Measurements from ENCODE around the gene SELL. TPM values are rescaled to one million over a fixed set of nuclear protein-coding genes. Genes with fewer than 3 reads are reported as not detected.

The SELL gene
- total and polyA plus RNA-seq, 2 of the 8 experiments (the other 6 are each of a cell fraction or from before 2014, with no cell fraction given): not detected

DNA sequence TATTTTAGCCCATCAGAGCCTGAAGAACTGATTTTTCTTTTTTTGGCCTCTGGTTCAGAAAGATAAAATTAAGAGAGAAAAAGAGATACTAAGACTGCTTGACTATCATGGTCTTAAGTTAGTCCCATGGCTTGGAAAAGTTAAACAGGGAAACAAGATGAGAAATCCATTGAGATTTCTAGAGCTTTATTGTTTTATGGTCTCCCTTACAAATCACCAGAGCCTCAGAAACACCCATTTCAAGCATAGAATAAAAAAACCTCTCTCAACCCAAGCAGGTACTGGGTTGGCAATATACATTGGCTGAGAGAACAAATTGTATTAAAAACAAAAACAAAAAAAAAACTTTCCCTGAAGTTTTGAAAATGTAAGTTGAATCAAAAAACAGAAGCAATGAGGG is 18.6 kb upstream of the SELL start:
- no peaks in the 10 kb centered on the region for H3K27me3 ChIP-seq (replicated peaks in 1 of 4; ENCODE audit: control insufficient read depth in 3 of 4, extremely low read depth in 1 of 4, insufficient read depth in 3 of 4, low read length in 3 of 4)
- DNase-seq (ENCODE audit: low read depth in 1 of 2, low spot score in 2 of 2) (no peak), FAIRE-seq (no peak)
- H3K27ac ChIP-seq (ENCODE audit: low read depth, low read length): no peak overlapping the region
- TF ChIP-seq MAX (IDR thresholded peaks at IDR 0.05) (no peak), GABPA (IDR thresholded peaks at IDR 0.05; ENCODE audit: borderline replicate concordance, insufficient read depth, low read length) (no peak), BRCA1 (IDR thresholded peaks at IDR 0.05; ENCODE audit: low read depth, low read length) (no peak), SIX5 (IDR thresholded peaks at IDR 0.05; ENCODE audit: low read depth, low read length) (no peak), BACH1 (IDR thresholded peaks at IDR 0.05; ENCODE audit: low read length) (no peak), ZNF274 (IDR thresholded peaks at IDR 0.05; ENCODE audit: borderline replicate concordance, extremely low read depth, low read length) (no peak), RFX5 (IDR thresholded peaks at IDR 0.05; ENCODE audit: borderline replicate concordance, low read depth, low read length) (no peak), RXRA (IDR thresholded peaks at IDR 0.05; ENCODE audit: insufficient read depth, low read depth, low read length) (no peak), CEBPB (IDR thresholded peaks at IDR 0.05; ENCODE audit: low read depth, low read length) (no peak), NRF1 (IDR thresholded peaks at IDR 0.05; ENCODE audit: low read depth, low read length) (no peak), POLR2A (IDR thresholded peaks at IDR 0.05; ENCODE audit: control extremely low read depth in 1 of 2, low read depth in 2 of 2, low read length in 2 of 2) (no peak), CREB1 (IDR thresholded peaks at IDR 0.05) (no peak)
- no peak overlapping the region for H3K56ac ChIP-seq (replicated peaks; ENCODE audit: insufficient read length, low read depth, low read length)
- H4K91ac ChIP-seq (replicated peaks; ENCODE audit: insufficient read length, low read length): no peak overlapping the region
- H2AK5ac ChIP-seq (ENCODE audit: low read depth, low read length): no peak overlapping the region
- H3K36me3 ChIP-seq (ENCODE audit: control insufficient read depth in 2 of 4, insufficient read depth in 4 of 4, low read length in 3 of 4): no peaks in the 10 kb centered on the region
- POLR2A ChIA-PET (ENCODE audit: partially characterized antibody): no interaction called here
- H2BK20ac ChIP-seq (ENCODE audit: low read length): no peak overlapping the region
- no peaks in the 10 kb centered on the region for H3K23me2 ChIP-seq (ENCODE audit: low read depth, low read length)
- no peak overlapping the region for H2BK120ac ChIP-seq (replicated peaks; ENCODE audit: low read depth, low read length)
- H2BK12ac ChIP-seq (ENCODE audit: low read depth, low read length): no peak overlapping the region
- no peak overlapping the region for H3K23ac ChIP-seq (ENCODE audit: insufficient read length)
- CTCF ChIA-PET (ENCODE audit: partially characterized antibody): interaction anchor here (1.5 to 1.7 kb wide), 2 partner anchors 18 to 20 kb away, joined by 3 to 6 read pairs; no protein-coding TSS in a partner anchor
- H3K9ac ChIP-seq (replicated peaks in 1 of 4; ENCODE audit: extremely low read depth in 1 of 4, low read depth in 3 of 4, low read length in 3 of 4): no peak overlapping the region
- no peak overlapping the region for H3K14ac ChIP-seq (ENCODE audit: insufficient read length)
- no peak overlapping the region for H3K4me2 ChIP-seq (ENCODE audit: insufficient read depth in 1 of 2, low read depth in 2 of 2, low read length in 2 of 2)
- H3K4me1 ChIP-seq (replicated peaks in 1 of 4; ENCODE audit: control insufficient read depth in 3 of 4, insufficient read depth in 4 of 4, low read length in 3 of 4): no peaks in the 10 kb centered on the region
- H3K4ac ChIP-seq (replicated peaks; ENCODE audit: insufficient read length, low read depth, low read length): no peak overlapping the region
- H3K18ac ChIP-seq (ENCODE audit: extremely low read depth, low read length): no peak overlapping the region
- H2BK15ac ChIP-seq (ENCODE audit: low read length): no peak overlapping the region
- H3K9me3 ChIP-seq (ENCODE audit: insufficient read depth in 2 of 2, low read depth in 1 of 2, low read length in 1 of 2): no peaks in the 10 kb centered on the region
- H2BK5ac ChIP-seq (ENCODE audit: low read depth, low read length): no peak overlapping the region
- no peak overlapping the region for H4K5ac ChIP-seq (ENCODE audit: insufficient read length, low read depth, low read length)
- no peak overlapping the region for H3K4me3 ChIP-seq (ENCODE audit: extremely low read depth in 1 of 4, insufficient read depth in 2 of 4, low read depth in 3 of 4, low read length in 4 of 4)
- H3K79me2 ChIP-seq (ENCODE audit: control insufficient read depth in 1 of 2, insufficient read depth in 2 of 2, low read length in 2 of 2): no peaks in the 10 kb centered on the region
- no peaks in the 10 kb centered on the region for H4K20me1 ChIP-seq (replicated peaks in 1 of 2; ENCODE audit: control insufficient read depth in 1 of 2, insufficient read depth in 2 of 2, low read length in 2 of 2)
- no peaks in the 10 kb centered on the region for H3K79me1 ChIP-seq (ENCODE audit: low read depth, low read length)
- no peak overlapping the region for H4K8ac ChIP-seq (ENCODE audit: extremely low read depth, insufficient read depth, low read length)
- H2AFZ ChIP-seq (ENCODE audit: low read length): no peak overlapping the region

Measured in H1 (cell line).